PC-3 (cell line): Measurements from ENCODE around the gene RBMS2. TPM values are rescaled to one million over a fixed set of nuclear protein-coding genes. Genes with fewer than 3 reads are reported as not detected.

Source experiments
- ATAC-seq: fragments of 200-7000 bp; cut with Tn5 transposase; 2 replicates; pipeline ENCODE4 v1.9.1; 2020; ENCODE audit warnings: mild to moderate bottlenecking, moderate library complexity
- BruUV-seq: library from RNA; stranded (reverse); fragments of 400-500 nt; replicated peaks from 2 replicates; lab custom pipeline; 2021; lab: Mats Ljungman, UMichigan
- CTCF ChIA-PET: fragments of 300-600 bp; sonication (Branson Sonifier 250); formaldehyde crosslinking; loops from one replicate; lab custom pipeline; 2022; ENCODE audit warnings: antibody characterized with exemption; lab: Charles Lee
- POLR2A ChIA-PET: fragments of 300-600 bp; sonication (Branson Sonifier 250); formaldehyde crosslinking; loops from one replicate; lab custom pipeline; 2022; ENCODE audit warnings: antibody characterized with exemption; ENCODE audit not compliant: unreplicated experiment; lab: Charles Lee
- DNase-seq: peaks from one replicate; pipeline ENCODE4 v3.0.0-alpha.2; 2015
- H2AFZ ChIP-seq: fragments of 300-600 bp; sonication (generic); 2 replicates; pipeline ENCODE4 v1.6.0; 2016; ENCODE audit warnings: antibody characterized with exemption, low read length
- H3F3A ChIP-seq: fragments of 300-600 bp; sonication (generic); one replicate; pipeline ENCODE4 v1.6.0; 2017; ENCODE audit warnings: antibody characterized with exemption, low read length, control low read depth, mild to moderate bottlenecking; ENCODE audit not compliant: unreplicated experiment
- H3K27ac ChIP-seq: fragments of 300-600 bp; sonication (generic); 2 replicates; pipeline ENCODE4 v1.5.1; 2016; ENCODE audit warnings: mild to moderate bottlenecking, low read length
- H3K27me3 ChIP-seq: fragments of 300-600 bp; sonication (generic); 2 replicates; pipeline ENCODE4 v1.6.1; 2016; ENCODE audit warnings: low read length, mixed read lengths
- H3K36me3 ChIP-seq: fragments of 300-600 bp; sonication (generic); 2 replicates; pipeline ENCODE4 v1.6.1; 2016; ENCODE audit warnings: low read depth, mixed run types, low read length, mixed read lengths
- H3K4me1 ChIP-seq: fragments of 300-600 bp; sonication (generic); 2 replicates; pipeline ENCODE4 v1.5.1; 2016; ENCODE audit warnings: low read length; ENCODE audit not compliant: insufficient read depth
- H3K4me2 ChIP-seq: fragments of 300-600 bp; sonication (generic); 2 replicates; pipeline ENCODE4 v1.6.0; 2016; ENCODE audit warnings: low read length
- H3K4me3 ChIP-seq: fragments of 300-600 bp; sonication (generic); 2 replicates; pipeline ENCODE4 v1.5.1; 2016; ENCODE audit warnings: mild to moderate bottlenecking, low read length, mixed read lengths
- H3K79me2 ChIP-seq: fragments of 300-600 bp; sonication (generic); 2 replicates; pipeline ENCODE4 v1.6.1; 2017; ENCODE audit warnings: low read length, mixed read lengths
- H3K9ac ChIP-seq: fragments of 300-600 bp; sonication (generic); 2 replicates; pipeline ENCODE4 v1.6.0; 2016; ENCODE audit warnings: mild to moderate bottlenecking, low read length
- H3K9me2 ChIP-seq: fragments of 300-600 bp; sonication (generic); replicated peaks from 2 replicates; pipeline ENCODE4 v1.6.1; 2016; ENCODE audit warnings: mixed run types, low read length, mixed read lengths
- H3K9me3 ChIP-seq: fragments of 300-600 bp; sonication (generic); 2 replicates; pipeline ENCODE4 v1.6.1; 2016; ENCODE audit warnings: low read length, mixed read lengths
- H4K20me1 ChIP-seq: fragments of 300-600 bp; sonication (generic); 2 replicates; pipeline ENCODE4 v1.6.1; 2016; ENCODE audit warnings: low read length, mixed read lengths
- EZH2 ChIP-seq: fragments of 300-600 bp; sonication (generic); IDR thresholded peaks from one replicate; pipeline ENCODE4 v1.6.1; 2017; ENCODE audit warnings: antibody characterized with exemption, mild to moderate bottlenecking, low read length; ENCODE audit not compliant: unreplicated experiment
- EZH2phosphoT487 ChIP-seq: fragments of 300-600 bp; sonication (generic); IDR thresholded peaks from 2 replicates; pipeline ENCODE4 v1.6.1; 2018; ENCODE audit warnings: mild to moderate bottlenecking, antibody characterized with exemption, low read length, borderline replicate concordance
- intact Hi-C: fragments of 100-400 bp; cut with micrococcal nuclease; formaldehyde crosslinking; loops from 2 replicates; pipeline ENCODE4 v1.9.0; 2023
- total RNA-seq: library from RNA; depleted of rRNA; stranded (reverse); fragments of >200 nt; gene quantifications from 2 replicates; pipeline ENCODE4 v1.2.3, GENCODE V29; 2014
- TF ChIP-seq, protein P1 (sequence below): fragments of 300-600 bp; sonication (generic); conservative IDR thresholded peaks from 2 replicates; pipeline ENCODE4 v1.5.1; 2017; ENCODE audit warnings: antibody characterized with exemption, low read depth, mild to moderate bottlenecking, low read length

The RBMS2 gene
- total RNA-seq, 1 experiment from 2014 or later = 10.2 TPM

DNA sequence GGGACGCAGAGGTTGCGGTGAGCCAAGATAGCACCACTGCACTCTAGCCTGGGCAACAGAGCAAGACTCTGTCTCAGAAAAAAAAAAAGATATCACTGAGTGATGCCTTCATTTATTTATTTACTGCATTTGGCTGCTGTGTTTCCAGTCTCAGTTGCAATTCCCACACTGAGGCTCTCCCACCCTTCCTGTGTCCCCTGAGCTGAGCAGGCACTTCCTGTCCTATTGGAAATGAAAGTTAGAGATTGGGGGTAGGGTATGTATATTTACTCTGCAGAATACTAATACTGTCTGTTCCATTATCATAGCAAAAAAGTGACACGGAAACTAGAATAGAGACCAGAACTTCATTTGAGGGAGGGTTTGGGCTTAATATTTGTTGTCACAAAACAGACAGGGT, 1.6 kb upstream of the RBMS2 start:
- no peak for TF ChIP-seq EZH2
- no peak for TF ChIP-seq EZH2phosphoT487
- TF ChIP-seq, protein P1, sequence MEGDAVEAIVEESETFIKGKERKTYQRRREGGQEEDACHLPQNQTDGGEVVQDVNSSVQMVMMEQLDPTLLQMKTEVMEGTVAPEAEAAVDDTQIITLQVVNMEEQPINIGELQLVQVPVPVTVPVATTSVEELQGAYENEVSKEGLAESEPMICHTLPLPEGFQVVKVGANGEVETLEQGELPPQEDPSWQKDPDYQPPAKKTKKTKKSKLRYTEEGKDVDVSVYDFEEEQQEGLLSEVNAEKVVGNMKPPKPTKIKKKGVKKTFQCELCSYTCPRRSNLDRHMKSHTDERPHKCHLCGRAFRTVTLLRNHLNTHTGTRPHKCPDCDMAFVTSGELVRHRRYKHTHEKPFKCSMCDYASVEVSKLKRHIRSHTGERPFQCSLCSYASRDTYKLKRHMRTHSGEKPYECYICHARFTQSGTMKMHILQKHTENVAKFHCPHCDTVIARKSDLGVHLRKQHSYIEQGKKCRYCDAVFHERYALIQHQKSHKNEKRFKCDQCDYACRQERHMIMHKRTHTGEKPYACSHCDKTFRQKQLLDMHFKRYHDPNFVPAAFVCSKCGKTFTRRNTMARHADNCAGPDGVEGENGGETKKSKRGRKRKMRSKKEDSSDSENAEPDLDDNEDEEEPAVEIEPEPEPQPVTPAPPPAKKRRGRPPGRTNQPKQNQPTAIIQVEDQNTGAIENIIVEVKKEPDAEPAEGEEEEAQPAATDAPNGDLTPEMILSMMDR = no peak
- Histone ChIP-seq H3K4me3 (no peak overlapping the region), H3F3A (peaks cover 5% of the 10 kb centered on the region), H3K36me3 (no peaks in the 10 kb centered on the region), H2AFZ (no peak overlapping the region), H3K27ac (peak overlapping the region; percentile 9; the same call in 1 of the 2 replicates), H3K79me2 (peaks cover 33% of the 10 kb centered on the region), H3K4me1 (peaks cover 54% of the 10 kb centered on the region), H3K4me2 (0 out of 2 replicates have a peak overlapping the region, but pooled peaks have one; percentile 1), H3K9ac (no peak overlapping the region), H3K27me3 (no peaks in the 10 kb centered on the region), H3K9me3 (no peaks in the 10 kb centered on the region), H3K9me2 (no peaks in the 10 kb centered on the region), H4K20me1 (no peaks in the 10 kb centered on the region)
- ChIA-PET POLR2A (no interaction called here), CTCF (no interaction called here)
- DNase-seq (no peak), ATAC-seq (no peak)
- intact Hi-C loops = no loop called here
- BruUV-seq = no TSS peak

DNA sequence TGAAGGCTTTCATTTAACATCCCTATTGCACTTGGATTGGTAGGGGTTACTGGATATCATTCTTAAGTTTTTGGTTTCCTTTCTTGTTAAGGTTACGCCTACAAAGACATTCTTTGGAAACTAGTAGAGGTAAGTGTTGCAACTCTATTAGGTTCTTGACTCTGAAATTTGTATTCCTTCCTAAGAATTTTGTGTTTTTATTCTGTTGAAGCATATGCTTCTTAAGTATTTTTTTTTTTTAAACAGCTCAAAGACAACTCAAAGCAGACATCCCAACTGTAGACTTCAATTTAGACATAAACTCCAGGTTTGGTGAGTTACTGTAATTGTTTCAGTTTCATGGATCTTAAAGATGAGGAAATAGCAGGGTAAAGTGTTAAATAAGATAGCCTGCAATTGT, 1.1 kb upstream of the RBMS2 start:
- H3K9me3 ChIP-seq = no peaks in the 10 kb centered on the region
- no TSS peak for BruUV-seq
- H3K4me1 ChIP-seq = peaks cover 54% of the 10 kb centered on the region
- H3K4me2 ChIP-seq = 0 out of 2 replicates have a peak overlapping the region, but pooled peaks have one; percentile 1
- ChIA-PET POLR2A (no interaction called here), CTCF (no interaction called here)
- intact Hi-C loops = no loop called here
- H3K9ac ChIP-seq = no peak overlapping the region
- peak overlapping the region; percentile 9; the same call in 1 of the 2 replicates for H3K27ac ChIP-seq
- peaks cover 5% of the 10 kb centered on the region for H3F3A ChIP-seq
- ATAC-seq = no peak
- no peak for DNase-seq
- H2AFZ ChIP-seq = no peak overlapping the region
- no peaks in the 10 kb centered on the region for H4K20me1 ChIP-seq
- H3K79me2 ChIP-seq = peaks cover 37% of the 10 kb centered on the region
- H3K27me3 ChIP-seq = no peaks in the 10 kb centered on the region
- no peaks in the 10 kb centered on the region for H3K36me3 ChIP-seq
- TF ChIP-seq, protein P1 = no peak
- TF ChIP-seq EZH2 (no peak), EZH2phosphoT487 (no peak)
- H3K9me2 ChIP-seq = no peaks in the 10 kb centered on the region
- no peak overlapping the region for H3K4me3 ChIP-seq

DNA sequence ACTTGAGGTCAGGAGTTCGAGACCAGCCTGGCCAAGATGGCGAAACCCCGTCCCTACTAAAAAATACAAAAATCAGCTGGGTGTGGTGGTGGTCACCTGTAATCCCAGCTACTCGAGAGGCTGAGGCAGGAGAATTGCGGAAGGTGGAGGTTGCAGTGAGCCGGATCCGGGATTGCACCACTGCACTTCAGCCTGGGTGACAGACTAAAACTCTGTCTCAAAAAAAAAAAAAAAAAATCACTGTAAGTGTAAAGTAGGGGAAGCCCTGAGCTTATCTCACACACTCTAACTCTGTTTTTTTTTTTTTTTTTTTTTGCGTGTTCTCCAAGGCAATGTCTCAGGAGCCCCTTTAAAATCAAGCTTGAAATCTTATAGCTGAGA, 421 bp upstream of the RBMS2 start:
- ChIA-PET POLR2A (interaction anchor here (0.5 to 1.2 kb wide), 7 partner anchors 20 to 263 kb away, joined by 3 to 11 read pairs (median 5); partner anchors contain the start of genes ANKRD52 and STAT2), CTCF (interaction anchor here (0.6 to 2.5 kb wide), 6 partner anchors 8 to 756 kb away, joined by 3 to 8 read pairs (median 3); partner anchors contain the start of gene SMARCC2)
- peak overlapping the region; percentile 84 for H3K4me2 ChIP-seq
- intact Hi-C loops = no loop called here
- ATAC-seq = no peak
- BruUV-seq = no TSS peak
- peak overlapping the region; percentile 64; the same call in 1 of the 2 replicates for H3K27ac ChIP-seq
- no peaks in the 10 kb centered on the region for H4K20me1 ChIP-seq
- no peaks in the 10 kb centered on the region for H3K27me3 ChIP-seq
- H3K9me2 ChIP-seq = no peaks in the 10 kb centered on the region
- peaks cover 42% of the 10 kb centered on the region for H3K79me2 ChIP-seq
- TF ChIP-seq EZH2 = no peak
- TF ChIP-seq, protein P1 = no peak
- TF ChIP-seq EZH2phosphoT487 = no peak
- H3K4me3 ChIP-seq = peak overlapping the region; percentile 72
- H2AFZ ChIP-seq = peak overlapping the region; percentile 45
- H3K4me1 ChIP-seq = peaks cover 55% of the 10 kb centered on the region
- no peaks in the 10 kb centered on the region for H3K9me3 ChIP-seq
- no peak for DNase-seq
- peaks cover 5% of the 10 kb centered on the region for H3F3A ChIP-seq
- H3K36me3 ChIP-seq = no peaks in the 10 kb centered on the region
- H3K9ac ChIP-seq = peak overlapping the region; percentile 70; the same call in 1 of the 2 replicates
